ENCODE results near the gene CHAF1B. TPM values are rescaled to one million over a fixed set of nuclear protein-coding genes. Genes with fewer than 3 reads are reported as not detected.

CHAF1B gene
- polyA plus RNA-seq, 3 donors, result 0.24 TPM; not detected in 2

DNA sequence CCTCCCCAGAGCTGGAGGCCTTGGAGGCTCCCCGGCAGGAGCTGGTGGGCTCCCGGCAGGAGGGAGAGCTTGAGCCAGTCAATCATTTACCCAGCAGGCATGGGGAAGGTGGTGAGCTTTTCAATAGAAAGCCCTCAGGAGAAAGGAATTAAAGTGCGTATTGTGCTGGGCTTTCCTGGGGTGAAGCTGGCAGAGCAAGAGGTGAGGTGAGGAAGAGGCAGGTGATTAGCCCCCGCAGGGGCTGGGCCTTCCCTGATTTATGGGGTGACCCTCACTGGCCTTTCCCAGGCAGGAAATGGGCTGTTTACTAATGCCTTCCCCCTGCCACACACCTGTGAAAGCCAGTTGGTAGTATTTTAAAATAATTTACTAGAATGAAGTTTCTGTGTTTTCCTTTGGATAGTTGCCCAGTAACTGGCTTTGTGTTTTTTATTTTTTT is 68.9 kb downstream of the CHAF1B start:
- intact Hi-C loops (cut with micrococcal nuclease), result no loop called here
- Mint-ChIP-seq H3K27me3 (ENCODE audit: low read depth in 3 of 3) (peaks cover 2 to 7% (median 3%) of the 10 kb centered on the region in 3 donors), H3K36me3 (no peaks in the 10 kb centered on the region), H3K4me3 (no peak overlapping the region), H3K4me1 (peaks cover 6% of the 10 kb centered on the region), H3K27ac (no peak overlapping the region), H3K9me3 (peaks cover 0 to 2% (median 0%) of the 10 kb centered on the region in 7 donors)
- Histone ChIP-seq H3K79me2 (ENCODE audit: insufficient read depth, low read length) (no peaks in the 10 kb centered on the region), H3K36me3 (replicated peaks in 1 of 2; ENCODE audit: control insufficient read depth in 1 of 2, insufficient read depth in 2 of 2, low read length in 2 of 2) (no peaks in the 10 kb centered on the region), H3K4me1 (ENCODE audit: control insufficient read depth in 1 of 2, insufficient read depth in 2 of 2, low read length in 2 of 2) (no peaks in the 10 kb centered on the region), H3K9me3 (replicated peaks in 1 of 2; ENCODE audit: control insufficient read depth in 1 of 2, insufficient read depth in 1 of 2, low read length in 2 of 2) (no peaks in the 10 kb centered on the region), H2AFZ (ENCODE audit: insufficient read depth, low read depth, low read length, poor library complexity, severe bottlenecking) (no peak overlapping the region), H3K27ac (ENCODE audit: low read depth in 1 of 2, low read length in 2 of 2) (no peak overlapping the region), H3K27me3 (ENCODE audit: control insufficient read depth in 2 of 2, insufficient read depth in 2 of 2, low read length in 2 of 2) (no peaks in the 10 kb centered on the region), H4K20me1 (ENCODE audit: insufficient read depth, low read length) (no peaks in the 10 kb centered on the region), H3K9ac (ENCODE audit: insufficient read depth, low read length, poor library complexity, severe bottlenecking) (no peak overlapping the region), H3K4me3 (replicated peaks in 1 of 3; ENCODE audit: low read depth in 2 of 3, low read length in 3 of 3) (no peak overlapping the region), H3K4me2 (replicated peaks; ENCODE audit: extremely low read depth, low read length, poor library complexity, severe bottlenecking) (no peak overlapping the region)
- no peak for DNase-seq
- no CpG with 5 or more reads among the region's 4 CpGs for WGBS (ENCODE audit: insufficient coverage)
- TF ChIP-seq, protein P1, sequence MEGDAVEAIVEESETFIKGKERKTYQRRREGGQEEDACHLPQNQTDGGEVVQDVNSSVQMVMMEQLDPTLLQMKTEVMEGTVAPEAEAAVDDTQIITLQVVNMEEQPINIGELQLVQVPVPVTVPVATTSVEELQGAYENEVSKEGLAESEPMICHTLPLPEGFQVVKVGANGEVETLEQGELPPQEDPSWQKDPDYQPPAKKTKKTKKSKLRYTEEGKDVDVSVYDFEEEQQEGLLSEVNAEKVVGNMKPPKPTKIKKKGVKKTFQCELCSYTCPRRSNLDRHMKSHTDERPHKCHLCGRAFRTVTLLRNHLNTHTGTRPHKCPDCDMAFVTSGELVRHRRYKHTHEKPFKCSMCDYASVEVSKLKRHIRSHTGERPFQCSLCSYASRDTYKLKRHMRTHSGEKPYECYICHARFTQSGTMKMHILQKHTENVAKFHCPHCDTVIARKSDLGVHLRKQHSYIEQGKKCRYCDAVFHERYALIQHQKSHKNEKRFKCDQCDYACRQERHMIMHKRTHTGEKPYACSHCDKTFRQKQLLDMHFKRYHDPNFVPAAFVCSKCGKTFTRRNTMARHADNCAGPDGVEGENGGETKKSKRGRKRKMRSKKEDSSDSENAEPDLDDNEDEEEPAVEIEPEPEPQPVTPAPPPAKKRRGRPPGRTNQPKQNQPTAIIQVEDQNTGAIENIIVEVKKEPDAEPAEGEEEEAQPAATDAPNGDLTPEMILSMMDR (IDR thresholded peaks at IDR 0.05), result no peak

DNA sequence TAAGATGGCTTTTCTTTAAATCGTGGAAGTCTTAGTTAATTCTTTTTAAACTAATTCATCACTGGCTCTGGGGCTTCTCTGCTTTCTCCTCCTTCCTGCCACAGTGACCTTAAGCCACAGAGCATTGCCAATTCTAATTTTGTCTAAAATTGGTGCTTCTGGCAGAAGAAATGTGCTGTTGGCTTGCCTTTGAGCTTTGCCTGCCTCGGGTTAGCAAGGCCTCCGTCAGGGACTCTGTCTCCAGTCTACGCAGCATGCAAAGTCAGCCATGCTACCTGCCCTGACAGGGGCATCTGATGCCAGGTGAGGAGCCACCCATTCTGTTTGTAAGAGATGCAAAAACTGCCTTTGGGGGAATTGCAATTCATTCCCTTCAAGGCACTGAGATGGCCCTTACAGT is 69.5 kb downstream of the CHAF1B start:
- Histone ChIP-seq H3K4me3 (replicated peaks in 1 of 3; ENCODE audit: low read depth in 2 of 3, low read length in 3 of 3) (no peak overlapping the region), H3K4me2 (replicated peaks; ENCODE audit: extremely low read depth, low read length, poor library complexity, severe bottlenecking) (no peak overlapping the region), H4K20me1 (ENCODE audit: insufficient read depth, low read length) (no peaks in the 10 kb centered on the region), H3K79me2 (ENCODE audit: insufficient read depth, low read length) (no peaks in the 10 kb centered on the region), H2AFZ (ENCODE audit: insufficient read depth, low read depth, low read length, poor library complexity, severe bottlenecking) (no peak overlapping the region), H3K9me3 (replicated peaks in 1 of 2; ENCODE audit: control insufficient read depth in 1 of 2, insufficient read depth in 1 of 2, low read length in 2 of 2) (no peaks in the 10 kb centered on the region), H3K4me1 (ENCODE audit: control insufficient read depth in 1 of 2, insufficient read depth in 2 of 2, low read length in 2 of 2) (no peaks in the 10 kb centered on the region), H3K9ac (ENCODE audit: insufficient read depth, low read length, poor library complexity, severe bottlenecking) (no peak overlapping the region), H3K36me3 (replicated peaks in 1 of 2; ENCODE audit: control insufficient read depth in 1 of 2, insufficient read depth in 2 of 2, low read length in 2 of 2) (no peaks in the 10 kb centered on the region), H3K27me3 (ENCODE audit: control insufficient read depth in 2 of 2, insufficient read depth in 2 of 2, low read length in 2 of 2) (no peaks in the 10 kb centered on the region), H3K27ac (ENCODE audit: low read depth in 1 of 2, low read length in 2 of 2) (no peak overlapping the region)
- intact Hi-C loops (cut with micrococcal nuclease), result loop anchor here in 1 of 2 donors (5.0 kb wide), 1 partner anchor 32 kb away; no protein-coding TSS in a partner anchor
- no CpG with 5 or more reads among the region's 4 CpGs for WGBS (ENCODE audit: insufficient coverage)
- TF ChIP-seq, protein P1 (IDR thresholded peaks at IDR 0.05), result no peak
- peaks cover 0 to 2% (median 0%) of the 10 kb centered on the region in 7 donors for H3K9me3 Mint-ChIP-seq
- no peak overlapping the region for H3K4me3 Mint-ChIP-seq
- H3K4me1 Mint-ChIP-seq, result peaks cover 6% of the 10 kb centered on the region
- H3K27ac Mint-ChIP-seq, result no peak overlapping the region
- no peaks in the 10 kb centered on the region for H3K36me3 Mint-ChIP-seq
- peaks cover 0 to 7% (median 1%) of the 10 kb centered on the region in 3 donors for H3K27me3 Mint-ChIP-seq (ENCODE audit: low read depth in 3 of 3)
- no peak for DNase-seq

All from CD14-positive monocyte (primary cell).